K562 (cell line): ENCODE measurements around the gene CTIF. TPM values are rescaled to one million over a fixed set of nuclear protein-coding genes. Genes with fewer than 3 reads are reported as not detected.

Experiments used
- ATAC-seq: fragments of 200-7000 bp; cut with Tn5 transposase; 3 replicates; pipeline ENCODE4 v1.9.1; 2020; ENCODE audit warnings: moderate library complexity
- BruUV-seq: library from RNA; stranded (reverse); fragments of 400-500 nt; replicated peaks from 2 replicates; lab custom pipeline; 2021; lab: Mats Ljungman, UMichigan
- CTCF ChIA-PET: fragments of 300-600 bp; formaldehyde crosslinking; extraction: SDS; loops from one replicate; lab custom pipeline; 2021; ENCODE audit warnings: low intra/inter-chr PET ratio; lab: Yijun Ruan, JAX
- POLR2A ChIA-PET: fragments of 300-600, 350-650 bp; sonication (Branson Sonifier 250); formaldehyde crosslinking; extraction: SDS; loops from one replicate; lab custom pipeline; 2021; ENCODE audit warnings: antibody characterized with exemption, inconsistent platforms; lab: Yijun Ruan, JAX
- DNase-seq, 4 experiments: peaks; one replicate each; pipeline versions ENCODE4 v3.0.0 to v3.0.0-alpha.2; 2011 to 2018; ENCODE audit warnings: low spot score in 3 of 4, mixed read lengths in 3 of 4; ENCODE audit errors: extremely low read depth in 1 of 4
- FAIRE-seq: peaks from 2 replicates; lab custom pipeline; 2011; peaks lifted over from hg19 to GRCh38; lab: Jason Lieb, UNC
- H2AFZ ChIP-seq: 2 replicates; pipeline ENCODE4 v1.6.0; 2011; ENCODE audit warnings: low read depth, low read length, control low read depth, inconsistent platforms
- H3K27ac ChIP-seq: fragments of 200-600 bp; 3 replicates; pipeline ENCODE4 v1.8.0; 2011; ENCODE audit warnings: low read depth, mild to moderate bottlenecking, control low read depth, inconsistent platforms, low read length, moderate library complexity, mixed read lengths; ENCODE audit errors: extremely low read depth
- H3K27me3 ChIP-seq, 2 experiments: fragments of 300-600 bp in 1 of 2; 2 replicates in 1 of 2; 3 replicates in 1 of 2; pipeline versions ENCODE4 v1.6.0 to v1.8.0; 2011; ENCODE audit warnings: inconsistent platforms in 2 of 2, low read length in 2 of 2, mild to moderate bottlenecking in 1 of 2, mixed read lengths in 1 of 2, moderate library complexity in 1 of 2; ENCODE audit not compliant: control insufficient read depth in 2 of 2, insufficient read depth in 2 of 2
- H3K36me3 ChIP-seq: fragments of 300-600 bp; 3 replicates; pipeline ENCODE4 v1.8.0; 2011; ENCODE audit warnings: mild to moderate bottlenecking, low read length, inconsistent platforms; ENCODE audit not compliant: control insufficient read depth, insufficient read depth
- H3K4me1 ChIP-seq, 2 experiments: fragments of 200-600 bp in 1 of 2; replicated peaks in 1 of 2; 2 replicates in 1 of 2; 3 replicates in 1 of 2; pipeline versions ENCODE4 v1.5.1 to v1.8.0; 2011; ENCODE audit warnings: inconsistent platforms in 2 of 2, low read length in 2 of 2, mild to moderate bottlenecking in 1 of 2, mixed read lengths in 1 of 2, moderate library complexity in 1 of 2; ENCODE audit not compliant: control insufficient read depth in 2 of 2, insufficient read depth in 2 of 2
- H3K4me2 ChIP-seq: 2 replicates; pipeline ENCODE4 v1.6.1; 2011; ENCODE audit warnings: low read length, control low read depth, inconsistent platforms, mixed read lengths; ENCODE audit not compliant: insufficient read depth
- H3K4me3 ChIP-seq: fragments of 200-600 bp; sonication (generic), shearing (Covaris generic); 2 replicates; pipeline ENCODE4 v1.5.1; 2016; ENCODE audit warnings: control low read depth, inconsistent platforms
- H3K79me2 ChIP-seq: fragments of 200-600 bp; 3 replicates; pipeline ENCODE4 v1.8.0; 2011; ENCODE audit warnings: low read length, inconsistent platforms; ENCODE audit not compliant: control insufficient read depth, insufficient read depth
- H3K9ac ChIP-seq, 2 experiments: 2 replicates each; pipeline versions ENCODE4 v1.6.0 to v1.6.1; 2011; ENCODE audit warnings: low read depth in 2 of 2, low read length in 2 of 2, control low read depth in 1 of 2, inconsistent platforms in 1 of 2, mild to moderate bottlenecking in 1 of 2, mixed read lengths in 1 of 2; ENCODE audit not compliant: insufficient read depth in 1 of 2
- H3K9me1 ChIP-seq: one replicate; pipeline ENCODE4 v1.6.0; 2011; ENCODE audit warnings: inconsistent platforms, mild to moderate bottlenecking, low read length, moderate library complexity; ENCODE audit not compliant: control insufficient read depth, insufficient read depth
- H3K9me3 ChIP-seq: replicated peaks from 2 replicates; pipeline ENCODE4 v1.5.1; 2011; ENCODE audit warnings: low read depth, low read length, inconsistent platforms; ENCODE audit not compliant: control insufficient read depth, insufficient read depth
- H4K20me1 ChIP-seq: replicated peaks from 2 replicates; pipeline ENCODE4 v1.6.1; 2011; ENCODE audit warnings: low read length, inconsistent platforms, mixed read lengths; ENCODE audit not compliant: control insufficient read depth, insufficient read depth
- ADNP ChIP-seq: fragments of 200-800 bp; sonication (Bioruptor generic); IDR thresholded peaks from 2 replicates; pipeline ENCODE4 v1.6.1; 2016; ENCODE audit warnings: missing genetic modification characterization, missing compliant biosample characterization
- HDGF ChIP-seq: fragments of 450-650 bp; IDR thresholded peaks from 2 replicates; pipeline ENCODE4 v1.6.1; 2016
- KDM1A ChIP-seq, 2 experiments: fragments of 450-650 bp; IDR thresholded peaks; 2 replicates each; pipeline ENCODE4 v1.6.1; 2016; ENCODE audit warnings: mild to moderate bottlenecking in 2 of 2
- KLF10 ChIP-seq: fragments of 250-450 bp; sonication (Bioruptor Pico); IDR thresholded peaks from 2 replicates; pipeline ENCODE4 v1.6.1; 2021; ENCODE audit warnings: matching md5 sums
- PRDM10 ChIP-seq: fragments of 450-650 bp; IDR thresholded peaks from 2 replicates; pipeline ENCODE4 v1.6.1; 2018; ENCODE audit not compliant: partially characterized antibody
- PTTG1 ChIP-seq: fragments of 450-650 bp; IDR thresholded peaks from 2 replicates; pipeline ENCODE4 v1.6.1; 2016; ENCODE audit warnings: low read depth, mild to moderate bottlenecking, missing genetic modification characterization, missing compliant biosample characterization
- SMAD2 ChIP-seq: fragments of 150-350 bp; IDR thresholded peaks from 2 replicates; pipeline ENCODE4 v1.6.1; 2014; ENCODE audit warnings: low read depth, mild to moderate bottlenecking, low read length
- ZNF184 ChIP-seq: sonication (generic); formaldehyde crosslinking; IDR thresholded peaks from 2 replicates; pipeline ENCODE4 v1.5.0; 2020; ENCODE audit warnings: missing genetic modification reagents
- ZNF398 ChIP-seq: fragments of 250-450 bp; sonication (Bioruptor Pico); IDR thresholded peaks from 2 replicates; pipeline ENCODE4 v1.8.0; 2021; ENCODE audit warnings: moderate library complexity, mild to moderate bottlenecking, inconsistent platforms
- WGBS: fragments of 100-300 bp; shearing (Covaris generic); methylation state at CpG from one replicate; pipeline ENCODE4 v1.1.6; 2016; ENCODE audit warnings: low coverage, mixed read lengths; ENCODE audit not compliant: insufficient coverage; ENCODE audit errors: missing lambda C conversion rate; 5-methylcytosine and 5-hydroxymethylcytosine counted together
- in situ Hi-C: fragments of 300-500 bp; cut with MboI; formaldehyde crosslinking; loops from 4 replicates; pipeline ENCODE4 v1.15.0; 2018; ENCODE audit warnings: inconsistent platforms, mixed read lengths
- intact Hi-C: fragments of 100-400 bp; cut with micrococcal nuclease; formaldehyde crosslinking; loops from 2 replicates; pipeline ENCODE4 v1.14.2; 2022
- polyA plus RNA-seq, 8 experiments: library from polyadenylated mRNA; depleted of rRNA in 4 of 8; stranded (reverse) in 5 of 8; unstranded in 3 of 8; fragments of >200 nt; fragmentation: Nextera tagmentation in 2 of 8; fragmentation: Illumina TruSeq in 1 of 8; extraction: Ambion mirVana in 2 of 8; extraction: Trizol in 1 of 8; gene quantifications; 2 replicates each; pipeline versions ENCODE4 v1.2.1 to v1.2.3, GENCODE V29; 2011 to 2014; ENCODE audit warnings: inconsistent platforms in 1 of 8, missing spikeins in 1 of 8
- total RNA-seq, 7 experiments: library from RNA; depleted of rRNA in 6 of 7; stranded (reverse); fragments of >200 nt in 6 of 7; fragmentation: Illumina TruSeq in 2 of 7; extraction: Trizol in 2 of 7; gene quantifications; 2 replicates each; pipeline versions ENCODE4 v1.2.1 to v1.2.3, GENCODE V29; 2011 to 2021; ENCODE audit warnings: low replicate concordance in 1 of 7

Gene CTIF
- total and polyA plus RNA-seq, 9 of the 15 experiments (the other 6 are each of a cell fraction or from before 2014, with no cell fraction given): 0.17 to 11.5 (median 2.2) TPM

DNA sequence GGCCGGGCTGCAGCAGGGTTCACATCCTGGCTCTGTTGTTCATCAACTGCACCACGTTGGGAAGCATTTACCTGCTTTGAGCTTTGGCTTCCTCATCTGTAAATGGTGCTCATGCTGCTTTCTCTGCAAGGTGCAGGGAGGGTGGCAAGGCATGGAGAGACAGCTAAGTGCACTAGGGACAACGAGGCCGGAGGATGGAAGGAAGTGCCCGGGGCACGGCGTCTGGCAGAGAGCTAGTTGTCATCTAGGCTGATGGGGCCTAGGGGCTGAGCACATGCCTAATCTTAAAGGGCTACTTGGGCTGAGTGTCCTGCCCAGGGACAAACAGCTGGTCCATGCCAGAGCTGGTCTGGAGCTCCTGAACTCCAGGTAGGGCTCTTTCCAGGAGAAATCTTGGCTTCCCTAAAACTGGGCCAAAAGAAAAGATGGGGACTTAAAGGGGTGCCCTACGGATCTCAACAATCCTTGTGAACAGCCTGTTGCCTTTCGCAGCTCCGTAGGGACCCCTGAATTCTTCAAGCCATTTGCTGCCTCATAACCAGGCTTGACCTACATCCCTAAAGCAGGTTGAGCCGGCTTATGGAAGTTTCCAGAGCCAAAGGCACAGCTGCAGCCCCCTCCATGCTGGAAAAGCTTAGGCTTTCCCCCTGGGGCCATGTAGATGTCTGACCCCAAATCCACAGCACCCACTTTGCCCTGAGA is 281.1 kb downstream of the CTIF start (continued):
- TF ChIP-seq PRDM10 (peak; percentile 81), ZNF184 (CRISPR knock-in tag) (no peak)

GRCh38 chr18:48820483-48821250 is 281.8 kb downstream of the CTIF start:
- Histone ChIP-seq H3K9ac (no peak overlapping the region), H3K9me1 (no peaks in the 10 kb centered on the region), H3K4me3 (no peak overlapping the region), H3K4me1 (no peaks in the 10 kb centered on the region; a peak in 1 of 5 replicates), H4K20me1 (no peaks in the 10 kb centered on the region), H3K36me3 (no peaks in the 10 kb centered on the region), H2AFZ (no peak overlapping the region), H3K27me3 (no peaks in the 10 kb centered on the region), H3K79me2 (no peaks in the 10 kb centered on the region), H3K27ac (no peak overlapping the region), H3K4me2 (no peak overlapping the region), H3K9me3 (no peaks in the 10 kb centered on the region)
- ChIA-PET CTCF (no interaction called here), POLR2A (interaction anchor here (0.8 kb wide), 1 partner anchor 22 kb away, joined by 5 read pairs; no protein-coding TSS in a partner anchor)
- in situ Hi-C loops: no loop called here
- DNase-seq (no peak), FAIRE-seq (no peak), ATAC-seq (no peak)
- intact Hi-C loops: no loop called here
- 63% methylated on average over 9 of the region's 11 CpGs for WGBS
- no TSS peak for BruUV-seq
- no peak for TF ChIP-seq ADNP (tag)
- no peak for TF ChIP-seq SMAD2
- no peak for TF ChIP-seq ZNF398 (CRISPR knock-in tag)
- no peak for TF ChIP-seq KDM1A (IDR thresholded peaks at IDR 0.05)
- no peak for TF ChIP-seq HDGF
- no peak for TF ChIP-seq KLF10 (CRISPR knock-in tag)
- TF ChIP-seq PTTG1: no peak
